H1 (cell line): ENCODE measurements around the gene TM9SF1. TPM values are rescaled to one million over a fixed set of nuclear protein-coding genes. Genes with fewer than 3 reads are reported as not detected.

Experiments
- CTCF ChIA-PET: fragments of 300-600 bp; sonication (Branson Sonifier 250); formaldehyde crosslinking; loops from one replicate; lab custom pipeline; 2021; ENCODE audit not compliant: partially characterized antibody; lab: Charles Lee
- POLR2A ChIA-PET: fragments of 300-600 bp; sonication (Branson Sonifier 250); formaldehyde crosslinking; loops from one replicate; lab custom pipeline; 2021; ENCODE audit warnings: inconsistent platforms; ENCODE audit not compliant: partially characterized antibody; lab: Charles Lee
- DNase-seq, 2 experiments: peaks; one replicate each; pipeline versions ENCODE4 v3.0.0 to v3.0.0-alpha.2; 2010 to 2022; ENCODE audit warnings: low spot score in 2 of 2, low read depth in 1 of 2, mixed read lengths in 1 of 2
- FAIRE-seq: peaks from 2 replicates; lab custom pipeline; 2011; peaks lifted over from hg19 to GRCh38; lab: Jason Lieb, UNC
- H2AFZ ChIP-seq: 2 replicates; pipeline ENCODE4 v1.8.1; 2012; ENCODE audit warnings: low read length, inconsistent platforms
- H2AK5ac ChIP-seq: 2 replicates; pipeline ENCODE4 v1.6.1; 2013; ENCODE audit warnings: low read depth, low read length
- H2BK120ac ChIP-seq: replicated peaks from 2 replicates; pipeline ENCODE3; 2013; ENCODE audit warnings: low read depth, low read length, inconsistent platforms
- H2BK12ac ChIP-seq: 2 replicates; pipeline ENCODE4 v1.6.1; 2013; ENCODE audit warnings: low read depth, low read length
- H2BK15ac ChIP-seq: 2 replicates; pipeline ENCODE4 v1.6.1; 2013; ENCODE audit warnings: low read length
- H2BK20ac ChIP-seq: 2 replicates; pipeline ENCODE4 v1.6.1; 2013; ENCODE audit warnings: low read length
- H2BK5ac ChIP-seq: 2 replicates; pipeline ENCODE4 v1.6.1; 2013; ENCODE audit warnings: low read depth, low read length
- H3K14ac ChIP-seq: 2 replicates; pipeline ENCODE4 v1.6.1; 2013; ENCODE audit warnings: inconsistent platforms; ENCODE audit not compliant: insufficient read length
- H3K18ac ChIP-seq: 2 replicates; pipeline ENCODE4 v1.6.1; 2013; ENCODE audit warnings: low read length; ENCODE audit errors: extremely low read depth
- H3K23ac ChIP-seq: 2 replicates; pipeline ENCODE4 v1.6.1; 2013; ENCODE audit warnings: inconsistent platforms; ENCODE audit not compliant: insufficient read length
- H3K23me2 ChIP-seq: 2 replicates; pipeline ENCODE4 v1.6.1; 2013; ENCODE audit warnings: low read depth, low read length
- H3K27ac ChIP-seq: 2 replicates; pipeline ENCODE4 v1.6.1; 2011; ENCODE audit warnings: low read depth, low read length, inconsistent platforms
- H3K27me3 ChIP-seq, 4 experiments: replicated peaks in 1 of 4; 1 replicate in 1 of 4; 2 replicates in 3 of 4; pipeline versions ENCODE4 v1.6.1 to v1.8.1; 2011 to 2013; ENCODE audit warnings: low read length in 3 of 4, mild to moderate bottlenecking in 3 of 4, inconsistent platforms in 2 of 4, mixed read lengths in 2 of 4, moderate library complexity in 1 of 4; ENCODE audit not compliant: control insufficient read depth in 3 of 4, insufficient read depth in 3 of 4; ENCODE audit errors: extremely low read depth in 1 of 4
- H3K36me3 ChIP-seq, 4 experiments: 2 replicates each; pipeline versions ENCODE4 v1.6.1 to v1.8.1; 2011 to 2013; ENCODE audit warnings: mild to moderate bottlenecking in 4 of 4, low read length in 3 of 4, moderate library complexity in 2 of 4, control low read depth in 1 of 4, inconsistent platforms in 1 of 4; ENCODE audit not compliant: insufficient read depth in 4 of 4, control insufficient read depth in 2 of 4
- H3K4ac ChIP-seq: replicated peaks from 2 replicates; pipeline ENCODE3; 2013; ENCODE audit warnings: low read length, low read depth, mixed read lengths, inconsistent platforms; ENCODE audit not compliant: insufficient read length
- H3K4me1 ChIP-seq, 4 experiments: replicated peaks in 1 of 4; 1 replicate in 1 of 4; 2 replicates in 3 of 4; pipeline versions ENCODE4 v1.6.1 to v1.8.1; 2011 to 2013; ENCODE audit warnings: low read length in 3 of 4, inconsistent platforms in 2 of 4, mixed read lengths in 1 of 4; ENCODE audit not compliant: insufficient read depth in 4 of 4, control insufficient read depth in 3 of 4
- H3K4me2 ChIP-seq, 2 experiments: 2 replicates each; pipeline versions ENCODE4 v1.6.1 to v1.8.1; 2011 to 2013; ENCODE audit warnings: low read depth in 2 of 2, low read length in 2 of 2, control low read depth in 1 of 2, inconsistent platforms in 1 of 2, mild to moderate bottlenecking in 1 of 2; ENCODE audit not compliant: insufficient read depth in 1 of 2
- H3K4me3 ChIP-seq, 4 experiments: fragments of 200-600, 300-600 bp in 1 of 4; sonication (generic), shearing (Covaris generic), sonication (Bioruptor Twin) in 1 of 4; 2 replicates each; pipeline versions ENCODE4 v1.5.1 to v1.8.1; 2011 to 2016; ENCODE audit warnings: low read length in 4 of 4, low read depth in 3 of 4, control low read depth in 2 of 4, inconsistent platforms in 2 of 4, mild to moderate bottlenecking in 2 of 4, mixed read lengths in 1 of 4, moderate library complexity in 1 of 4; ENCODE audit not compliant: insufficient read depth in 2 of 4; ENCODE audit errors: extremely low read depth in 1 of 4
- H3K56ac ChIP-seq: replicated peaks from 2 replicates; pipeline ENCODE3; 2013; ENCODE audit warnings: low read depth, mild to moderate bottlenecking, mixed read lengths, low read length, inconsistent platforms; ENCODE audit not compliant: insufficient read length
- H3K79me1 ChIP-seq: 2 replicates; pipeline ENCODE4 v1.6.1; 2013; ENCODE audit warnings: low read depth, low read length, control low read depth
- H3K79me2 ChIP-seq, 2 experiments: 2 replicates each; pipeline versions ENCODE4 v1.6.1 to v1.8.1; 2012 to 2013; ENCODE audit warnings: low read length in 2 of 2, mild to moderate bottlenecking in 2 of 2, inconsistent platforms in 1 of 2; ENCODE audit not compliant: insufficient read depth in 2 of 2, control insufficient read depth in 1 of 2
- H3K9ac ChIP-seq, 4 experiments: replicated peaks in 1 of 4; 1 replicate in 1 of 4; 2 replicates in 3 of 4; pipeline versions ENCODE4 v1.6.1 to v1.8.1; 2011 to 2013; ENCODE audit warnings: low read depth in 3 of 4, low read length in 3 of 4, control low read depth in 2 of 4, mild to moderate bottlenecking in 2 of 4, moderate library complexity in 2 of 4, inconsistent platforms in 1 of 4; ENCODE audit errors: extremely low read depth in 1 of 4
- H3K9me3 ChIP-seq, 2 experiments: 2 replicates each; pipeline versions ENCODE4 v1.6.1 to v1.8.1; 2012 to 2013; ENCODE audit warnings: mild to moderate bottlenecking in 2 of 2, moderate library complexity in 2 of 2, control low read depth in 1 of 2, inconsistent platforms in 1 of 2, low read depth in 1 of 2, low read length in 1 of 2, mixed read lengths in 1 of 2; ENCODE audit not compliant: insufficient read depth in 2 of 2
- H4K20me1 ChIP-seq, 2 experiments: replicated peaks in 1 of 2; 2 replicates each; pipeline versions ENCODE3 to v1.8.1; 2011 to 2013; ENCODE audit warnings: inconsistent platforms in 2 of 2, low read length in 2 of 2, mild to moderate bottlenecking in 1 of 2; ENCODE audit not compliant: insufficient read depth in 2 of 2, control insufficient read depth in 1 of 2
- H4K5ac ChIP-seq: 2 replicates; pipeline ENCODE4 v1.6.1; 2013; ENCODE audit warnings: low read length, low read depth, mixed read lengths, inconsistent platforms; ENCODE audit not compliant: insufficient read length
- H4K8ac ChIP-seq: 2 replicates; pipeline ENCODE4 v1.8.0; 2013; ENCODE audit warnings: mild to moderate bottlenecking, moderate library complexity, low read length, inconsistent platforms; ENCODE audit not compliant: insufficient read depth; ENCODE audit errors: extremely low read depth
- H4K91ac ChIP-seq: replicated peaks from 2 replicates; pipeline ENCODE3; 2013; ENCODE audit warnings: low read length, mixed read lengths, inconsistent platforms; ENCODE audit not compliant: insufficient read length
- ASH2L ChIP-seq: fragments of 200-600, 300-600 bp; sonication (generic); IDR thresholded peaks from one replicate; pipeline ENCODE4 v1.7.1; 2017; ENCODE audit warnings: low read length
- BACH1 ChIP-seq: IDR thresholded peaks from 2 replicates; pipeline ENCODE4 v1.6.1; 2012; ENCODE audit warnings: low read length, improper control_type of control experiment
- CHD1 ChIP-seq: IDR thresholded peaks from 2 replicates; pipeline ENCODE4 v1.6.1; 2012; ENCODE audit warnings: low read depth, low read length, improper control_type of control experiment
- CREB1 ChIP-seq: IDR thresholded peaks from 2 replicates; pipeline ENCODE4 v1.6.1; 2012; ENCODE audit warnings: inconsistent platforms
- FOSL1 ChIP-seq: IDR thresholded peaks from 2 replicates; pipeline ENCODE4 v1.6.1; 2011; ENCODE audit warnings: mild to moderate bottlenecking, low read depth, low read length, moderate library complexity; ENCODE audit not compliant: insufficient read depth
- JUND ChIP-seq: IDR thresholded peaks from 2 replicates; pipeline ENCODE4 v1.6.1; 2011; ENCODE audit warnings: mild to moderate bottlenecking, improper control_type of control experiment, low read length
- KDM4A ChIP-seq: IDR thresholded peaks from one replicate; pipeline ENCODE4 v1.7.1; 2012; ENCODE audit warnings: low read depth, mild to moderate bottlenecking, moderate library complexity, low read length, inconsistent platforms; ENCODE audit not compliant: severe bottlenecking
- PHF8 ChIP-seq: fragments of 200-600 bp; sonication (generic); conservative IDR thresholded peaks from 2 replicates; pipeline ENCODE4 v1.7.1; 2012; ENCODE audit warnings: low read depth, mild to moderate bottlenecking, inconsistent platforms, low read length, moderate library complexity
- SP4 ChIP-seq: IDR thresholded peaks from 2 replicates; pipeline ENCODE4 v1.6.1; 2012; ENCODE audit warnings: low read length, inconsistent platforms
- SUZ12 ChIP-seq: fragments of 200-600 bp; sonication (generic); IDR thresholded peaks from 2 replicates; pipeline ENCODE4 v1.6.1; 2012; ENCODE audit warnings: mild to moderate bottlenecking, inconsistent platforms, low read length, moderate library complexity, mixed read lengths
- TEAD4 ChIP-seq: IDR thresholded peaks from 2 replicates; pipeline ENCODE4 v1.6.1; 2012; ENCODE audit warnings: low read depth, low read length, inconsistent platforms, mixed read lengths
- WGBS, 2 experiments: shearing (Covaris generic) in 1 of 2; methylation state at CpG; one replicate each; pipeline versions ENCODE4 v1.1.6 to v1.1.7; 2013 to 2015; ENCODE audit warnings: low lambda C conversion rate in 2 of 2, mixed read lengths in 2 of 2, inconsistent platforms in 1 of 2, low coverage in 1 of 2, missing lambda C conversion rate in 1 of 2; ENCODE audit not compliant: insufficient replicate concordance in 2 of 2, insufficient coverage in 1 of 2, insufficient read length in 1 of 2; ENCODE audit errors: extremely low coverage in 1 of 2, missing lambda C conversion rate in 1 of 2; 5-methylcytosine and 5-hydroxymethylcytosine counted together
- polyA plus RNA-seq, 7 experiments: library from polyadenylated mRNA; depleted of rRNA in 3 of 7; stranded (reverse) in 5 of 7; unstranded in 2 of 7; fragments of >200 nt in 5 of 7; fragments of 200-250 nt in 2 of 7; gene quantifications; 1 replicate in 5 of 7; 2 replicates in 1 of 7; 4 replicates in 1 of 7; pipeline versions ENCODE4 v1.2.1 to v1.2.3, GENCODE V29; 2011 to 2013; ENCODE audit warnings: missing spikeins in 2 of 7, mixed read lengths in 2 of 7
- total RNA-seq: library from RNA; stranded (reverse); fragmentation: NEBNext Ultra II Directional; extraction: Animal tissue kit (Norgen Biotek cat#: 25700); gene quantifications from 2 replicates; pipeline ENCODE4 v1.2.1, GENCODE V29; 2021
- TF ChIP-seq, protein P1 (sequence below): IDR thresholded peaks from 2 replicates; pipeline ENCODE4 v1.6.1; 2012; ENCODE audit warnings: inconsistent platforms

The TM9SF1 gene
- total and polyA plus RNA-seq, 2 of the 8 experiments (the other 6 are each of a cell fraction or from before 2014, with no cell fraction given), result 22.2 to 29.2 TPM

DNA sequence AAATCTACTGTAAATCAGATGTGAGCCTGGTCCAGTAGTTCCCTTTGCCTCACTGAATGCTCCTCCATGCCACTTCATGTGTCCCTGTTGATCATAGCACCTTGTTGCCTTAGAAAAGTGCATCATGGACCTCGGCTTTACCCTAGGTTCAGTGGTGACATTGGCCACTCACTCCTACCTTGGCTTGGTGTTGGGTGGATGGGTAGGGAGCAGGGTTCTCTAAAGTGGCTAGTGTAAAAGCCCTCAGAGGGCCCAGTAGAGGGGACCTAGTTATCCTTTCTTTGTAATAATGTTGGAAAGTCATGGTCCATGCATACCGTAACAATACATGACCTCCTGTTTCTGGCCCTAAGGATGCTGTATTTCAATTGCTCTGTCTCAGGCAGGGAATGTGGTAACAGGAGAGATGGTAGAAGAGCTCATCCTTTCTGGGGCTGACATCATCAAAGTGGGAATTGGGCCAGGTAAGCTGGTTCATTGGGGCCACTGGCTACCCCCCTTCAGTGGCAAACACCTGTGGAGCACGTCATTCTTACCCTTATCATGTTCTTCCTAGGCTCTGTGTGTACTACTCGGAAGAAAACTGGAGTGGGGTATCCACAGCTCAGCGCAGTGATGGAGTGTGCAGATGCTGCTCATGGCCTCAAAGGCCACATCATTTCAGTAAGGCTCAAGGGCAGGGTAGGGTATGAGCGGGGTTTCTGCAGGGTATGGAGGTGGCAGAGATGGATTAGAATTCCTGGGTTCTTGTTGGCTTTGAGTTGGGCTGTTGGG, 41.6 kb upstream of the TM9SF1 start:
- Histone ChIP-seq H3K27ac (no peak overlapping the region), H4K91ac (no peak overlapping the region), H2AFZ (no peak overlapping the region), H3K56ac (no peak overlapping the region), H3K4me3 (no peak overlapping the region), H3K9me3 (no peaks in the 10 kb centered on the region), H3K36me3 (peaks cover 19 to 58% (median 48%) of the 10 kb centered on the region in 4 experiments), H3K27me3 (no peaks in the 10 kb centered on the region; a peak in 1 of 7 replicates), H3K23ac (no peak overlapping the region), H3K4me2 (no peak overlapping the region), H3K23me2 (peaks cover 11% of the 10 kb centered on the region), H3K79me2 (peaks cover 0 to 14% of the 10 kb centered on the region in 2 experiments; a peak in 3 of 4 replicates), H4K20me1 (peaks cover 3 to 16% of the 10 kb centered on the region in 2 experiments), H3K18ac (no peak overlapping the region), H3K14ac (no peak overlapping the region), H4K8ac (no peak overlapping the region; the same call in 1 of the 2 replicates), H3K4me1 (peaks cover 0 to 11% (median 4%) of the 10 kb centered on the region in 4 experiments; a peak in 5 of 7 replicates), H2BK20ac (no peak overlapping the region), H3K9ac (no peak overlapping the region; a peak in 1 of 7 replicates), H2BK120ac (no peak overlapping the region), H3K79me1 (no peaks in the 10 kb centered on the region; the same call in none of the 2 replicates), H2BK15ac (no peak overlapping the region), H2BK5ac (no peak overlapping the region), H2AK5ac (no peak overlapping the region), H2BK12ac (no peak overlapping the region), H3K4ac (no peak overlapping the region), H4K5ac (no peak overlapping the region)
- ChIA-PET CTCF (interaction anchor here (1.7 to 2.5 kb wide), 3 partner anchors 21 to 96 kb away, joined by 6 to 10 read pairs (median 7); partner anchors contain the start of genes CIDEB and MDP1), POLR2A (interaction anchor here (0.8 to 5.1 kb wide), 6 partner anchors 9 to 108 kb away, joined by 3 to 19 read pairs (median 4); partner anchors contain the start of genes CHMP4A and MDP1)
- FAIRE-seq (no peak), DNase-seq (no peak)
- WGBS, 2 experiments, result 96% methylated on average over 6 of the region's 6 CpGs; no CpG with 5 or more reads in 1 of the 2 experiments
- TF ChIP-seq ASH2L (no peak), PHF8 (no peak), KDM4A (no peak), SUZ12 (no peak), JUND (no peak), SP4 (no peak), CHD1 (no peak), FOSL1 (no peak), CREB1 (no peak), TEAD4 (no peak), BACH1 (no peak)
- TF ChIP-seq, protein P1, sequence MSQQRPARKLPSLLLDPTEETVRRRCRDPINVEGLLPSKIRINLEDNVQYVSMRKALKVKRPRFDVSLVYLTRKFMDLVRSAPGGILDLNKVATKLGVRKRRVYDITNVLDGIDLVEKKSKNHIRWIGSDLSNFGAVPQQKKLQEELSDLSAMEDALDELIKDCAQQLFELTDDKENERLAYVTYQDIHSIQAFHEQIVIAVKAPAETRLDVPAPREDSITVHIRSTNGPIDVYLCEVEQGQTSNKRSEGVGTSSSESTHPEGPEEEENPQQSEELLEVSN, result no peak
